Prostate gland (tissue), 2 donors: ENCODE results near the gene CCDC43.

ENCODE experiments used
- POLR2A ChIP-seq: fragments of 450-650 bp; IDR thresholded peaks from one replicate; pipeline ENCODE4 v1.6.1; 2016; ENCODE audit warnings: antibody characterized with exemption, mild to moderate bottlenecking
- POLR2AphosphoS5 ChIP-seq: sonication (generic); formaldehyde crosslinking; IDR thresholded peaks from one replicate; pipeline ENCODE4 v1.6.1; 2017; ENCODE audit warnings: antibody characterized with exemption
- TF ChIP-seq, protein P1 (sequence below), 4 experiments: fragments of 200-600 bp in 2 of 4; fragments of 450-650 bp in 2 of 4; sonication (generic) in 2 of 4; IDR thresholded peaks; 1 replicate in 3 of 4; 2 replicates in 1 of 4; pipeline ENCODE4 v1.5.1; 2016 to 2019; ENCODE audit warnings: antibody characterized with exemption in 4 of 4, mild to moderate bottlenecking in 2 of 4, moderate library complexity in 2 of 4

DNA sequence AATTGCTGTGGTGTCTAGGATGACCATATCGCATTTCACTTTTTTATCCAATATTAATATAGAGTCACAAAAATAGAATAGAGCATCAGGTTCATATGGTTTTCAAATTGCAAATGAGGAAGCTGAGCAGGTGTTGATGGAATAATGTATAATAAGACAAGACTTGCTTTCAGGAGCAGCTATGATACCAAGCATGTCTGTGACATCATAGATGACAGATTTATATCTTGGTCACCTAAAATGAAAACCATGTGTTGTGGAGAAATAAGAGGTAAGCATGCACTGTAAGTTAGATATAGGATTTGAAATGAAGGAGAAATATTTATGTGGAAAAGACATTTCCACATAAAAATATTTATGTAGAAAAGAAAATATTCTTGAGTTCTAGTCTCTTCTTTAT lies 24.7 kb downstream of the CCDC43 start:
- TF ChIP-seq, protein P1, sequence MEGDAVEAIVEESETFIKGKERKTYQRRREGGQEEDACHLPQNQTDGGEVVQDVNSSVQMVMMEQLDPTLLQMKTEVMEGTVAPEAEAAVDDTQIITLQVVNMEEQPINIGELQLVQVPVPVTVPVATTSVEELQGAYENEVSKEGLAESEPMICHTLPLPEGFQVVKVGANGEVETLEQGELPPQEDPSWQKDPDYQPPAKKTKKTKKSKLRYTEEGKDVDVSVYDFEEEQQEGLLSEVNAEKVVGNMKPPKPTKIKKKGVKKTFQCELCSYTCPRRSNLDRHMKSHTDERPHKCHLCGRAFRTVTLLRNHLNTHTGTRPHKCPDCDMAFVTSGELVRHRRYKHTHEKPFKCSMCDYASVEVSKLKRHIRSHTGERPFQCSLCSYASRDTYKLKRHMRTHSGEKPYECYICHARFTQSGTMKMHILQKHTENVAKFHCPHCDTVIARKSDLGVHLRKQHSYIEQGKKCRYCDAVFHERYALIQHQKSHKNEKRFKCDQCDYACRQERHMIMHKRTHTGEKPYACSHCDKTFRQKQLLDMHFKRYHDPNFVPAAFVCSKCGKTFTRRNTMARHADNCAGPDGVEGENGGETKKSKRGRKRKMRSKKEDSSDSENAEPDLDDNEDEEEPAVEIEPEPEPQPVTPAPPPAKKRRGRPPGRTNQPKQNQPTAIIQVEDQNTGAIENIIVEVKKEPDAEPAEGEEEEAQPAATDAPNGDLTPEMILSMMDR (IDR thresholded peaks at IDR 0.05) = no peak
- TF ChIP-seq POLR2AphosphoS5 = no peak
- no peak for TF ChIP-seq POLR2A
